Neural crest cell (in vitro differentiated cells): ENCODE data around the gene RIMBP2. TPM values are rescaled to one million over a fixed set of nuclear protein-coding genes. Genes with fewer than 3 reads are reported as not detected.
A peak's percentile ranks its signal among the peaks of the same experiment; 100 is the strongest.

Experiments
- DNase-seq: peaks from one replicate; pipeline ENCODE4 v3.0.0; 2021; ENCODE audit warnings: low read depth, mixed read lengths, low spot score
- H3K27ac Mint-ChIP-seq: one replicate; pipeline ENCODE4 v1.8.0; 2021; ENCODE audit warnings: mild to moderate bottlenecking, mixed read lengths; ENCODE audit not compliant: unreplicated experiment
- H3K27me3 Mint-ChIP-seq: 2 replicates; pipeline ENCODE4 v1.8.0; 2021; ENCODE audit warnings: low read depth, mild to moderate bottlenecking, mixed read lengths
- H3K36me3 Mint-ChIP-seq: 2 replicates; pipeline ENCODE4 v1.8.0; 2021; ENCODE audit warnings: low read depth, mild to moderate bottlenecking, mixed read lengths
- H3K4me1 Mint-ChIP-seq: 2 replicates; pipeline ENCODE4 v1.8.0; 2021; ENCODE audit warnings: mixed read lengths
- H3K4me3 Mint-ChIP-seq: one replicate; pipeline ENCODE4 v1.8.0; 2021; ENCODE audit warnings: mild to moderate bottlenecking, mixed read lengths
- H3K9me3 Mint-ChIP-seq: 2 replicates; pipeline ENCODE4 v1.8.0; 2021; ENCODE audit warnings: mixed read lengths
- CTCF ChIP-seq: fragments of 200-600 bp; sonication (generic); conservative IDR thresholded peaks from 2 replicates; pipeline ENCODE4 v1.5.0; 2021; ENCODE audit warnings: antibody characterized with exemption, mild to moderate bottlenecking
- total RNA-seq: library from RNA; stranded (reverse); gene quantifications from 2 replicates; pipeline ENCODE4 v1.2.1, GENCODE V29; 2021

The RIMBP2 gene
- total RNA-seq, 1 donor from 2014 or later, result 5.9 TPM

GRCh38 chr12:130428116-130428515 lies 288.0 kb downstream of the RIMBP2 start:
- H3K27ac Mint-ChIP-seq, result peak overlapping the region; percentile 30
- H3K4me1 Mint-ChIP-seq, result peaks cover 25% of the 10 kb centered on the region
- H3K9me3 Mint-ChIP-seq, result no peaks in the 10 kb centered on the region
- peaks cover 2% of the 10 kb centered on the region for H3K36me3 Mint-ChIP-seq
- DNase-seq, result peak; percentile 12
- H3K4me3 Mint-ChIP-seq, result no peak overlapping the region
- H3K27me3 Mint-ChIP-seq, result no peaks in the 10 kb centered on the region
- no peak for TF ChIP-seq CTCF

- H3K27me3 Mint-ChIP-seq, result no peaks in the 10 kb centered on the region
- TF ChIP-seq CTCF, result no peak
- H3K27ac Mint-ChIP-seq, result no peak overlapping the region
- H3K9me3 Mint-ChIP-seq, result no peaks in the 10 kb centered on the region
- peaks cover 2% of the 10 kb centered on the region for H3K36me3 Mint-ChIP-seq
- peaks cover 25% of the 10 kb centered on the region for H3K4me1 Mint-ChIP-seq
- DNase-seq, result no peak
- no peak overlapping the region for H3K4me3 Mint-ChIP-seq
Measured at GRCh38 chr12:130427381-130427887, 288.7 kb downstream of the RIMBP2 start.

GRCh38 chr12:130425698-130426245 lies 290.3 kb downstream of the RIMBP2 start:
- H3K9me3 Mint-ChIP-seq, result no peaks in the 10 kb centered on the region
- H3K4me3 Mint-ChIP-seq, result no peak overlapping the region
- H3K27ac Mint-ChIP-seq, result no peak overlapping the region
- no peak for TF ChIP-seq CTCF
- no peaks in the 10 kb centered on the region for H3K27me3 Mint-ChIP-seq
- no peak for DNase-seq
- peaks cover 2% of the 10 kb centered on the region for H3K36me3 Mint-ChIP-seq
- peaks cover 31% of the 10 kb centered on the region for H3K4me1 Mint-ChIP-seq

- TF ChIP-seq CTCF, result no peak
- no peak for DNase-seq
- Mint-ChIP-seq H3K27ac (no peak overlapping the region), H3K27me3 (no peaks in the 10 kb centered on the region), H3K4me1 (peaks cover 31% of the 10 kb centered on the region), H3K9me3 (no peaks in the 10 kb centered on the region), H3K4me3 (no peak overlapping the region), H3K36me3 (peaks cover 2% of the 10 kb centered on the region)
Measured at GRCh38 chr12:130424858-130425697, 291.0 kb downstream of the RIMBP2 start.

GRCh38 chr12:130423991-130424857 lies 291.9 kb downstream of the RIMBP2 start:
- H3K9me3 Mint-ChIP-seq, result no peaks in the 10 kb centered on the region
- H3K4me3 Mint-ChIP-seq, result no peak overlapping the region
- no peaks in the 10 kb centered on the region for H3K27me3 Mint-ChIP-seq
- peaks cover 22% of the 10 kb centered on the region for H3K4me1 Mint-ChIP-seq
- no peak overlapping the region for H3K27ac Mint-ChIP-seq
- no peak for TF ChIP-seq CTCF
- peaks cover 2% of the 10 kb centered on the region for H3K36me3 Mint-ChIP-seq
- DNase-seq, result no peak
